HK-2 (cell line): Measurements from ENCODE around the gene DCHS1.
A peak's percentile ranks its signal among the peaks of the same experiment; 100 is the strongest.

Experiments
- DNase-seq: peaks from one replicate; pipeline ENCODE4 v3.0.0-alpha.2; 2018; ENCODE audit not compliant: unreplicated experiment

The DCHS1 gene

DNA sequence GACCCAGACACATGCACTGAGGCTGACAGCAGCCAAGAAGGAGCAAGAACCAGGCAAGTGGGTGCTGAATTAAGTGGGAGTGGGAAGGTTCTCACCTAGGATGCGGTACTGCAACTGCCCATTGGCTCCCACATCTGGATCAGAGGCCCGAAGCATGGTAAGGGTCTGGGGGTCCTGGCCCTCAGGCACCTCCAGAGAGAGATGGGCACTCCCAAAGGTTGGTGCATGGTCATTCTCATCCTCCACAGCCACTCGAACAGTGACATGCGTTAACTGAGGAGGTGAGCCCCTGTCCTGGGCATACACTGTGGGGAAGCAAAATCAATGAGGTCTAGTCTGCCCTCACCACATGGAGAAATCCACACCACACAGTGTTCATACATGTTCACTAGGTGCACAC is 27.1 kb downstream of the DCHS1 start:
- DNase-seq, result no peak

GRCh38 chr11:6627762-6628241 is 27.8 kb downstream of the DCHS1 start:
- DNase-seq, result no peak

DNA sequence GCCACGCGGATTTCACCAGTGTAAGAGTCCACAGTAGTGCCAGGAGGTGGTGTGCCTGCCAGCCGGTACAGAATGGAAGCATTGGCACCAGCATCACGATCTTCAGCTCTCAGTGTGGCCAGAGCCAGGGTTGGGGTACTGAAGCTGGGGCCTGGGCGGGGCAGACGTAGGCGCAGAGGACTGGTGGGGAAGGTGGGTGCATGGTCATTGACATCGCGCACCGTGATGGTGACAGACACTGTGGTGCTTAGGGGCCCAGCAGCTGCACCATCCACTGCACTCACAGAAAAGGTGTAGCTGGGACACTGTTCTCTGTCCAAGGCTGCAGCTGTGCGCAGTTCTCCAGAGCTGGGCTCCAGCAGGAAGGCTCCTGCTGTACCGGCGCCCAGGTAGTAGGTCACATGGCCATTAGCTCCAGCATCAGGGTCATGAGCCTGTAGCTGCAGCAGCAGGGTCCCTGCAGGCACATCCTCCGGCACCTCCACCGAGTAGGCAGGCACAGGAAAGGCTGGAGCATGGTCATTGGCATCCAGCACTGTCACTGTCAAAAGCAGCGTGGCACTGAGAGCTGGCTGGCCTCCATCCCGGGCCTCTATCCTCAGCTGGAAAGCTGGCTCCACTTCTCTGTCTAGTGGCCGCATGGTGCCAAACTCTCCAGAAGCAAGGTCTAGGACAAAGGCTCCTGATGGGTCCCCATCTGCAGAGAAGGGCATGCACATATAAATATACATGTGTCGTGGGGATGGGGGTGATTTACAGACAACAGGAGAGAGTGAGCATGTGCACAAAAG is 28.4 kb downstream of the DCHS1 start:
- no peak for DNase-seq

- DNase-seq, result no peak
Measured at GRCh38 chr11:6625832-6626420, 29.7 kb downstream of the DCHS1 start.

GRCh38 chr11:6625156-6625831 is 30.3 kb downstream of the DCHS1 start:
- no peak for DNase-seq

- no peak for DNase-seq
Measured at GRCh38 chr11:6623391-6624363, 31.9 kb downstream of the DCHS1 start.

GRCh38 chr11:6622261-6623171 is 33.1 kb downstream of the DCHS1 start:
- no peak for DNase-seq

- DNase-seq, result no peak
Measured at GRCh38 chr11:6621711-6622211, 33.8 kb downstream of the DCHS1 start.

DNA sequence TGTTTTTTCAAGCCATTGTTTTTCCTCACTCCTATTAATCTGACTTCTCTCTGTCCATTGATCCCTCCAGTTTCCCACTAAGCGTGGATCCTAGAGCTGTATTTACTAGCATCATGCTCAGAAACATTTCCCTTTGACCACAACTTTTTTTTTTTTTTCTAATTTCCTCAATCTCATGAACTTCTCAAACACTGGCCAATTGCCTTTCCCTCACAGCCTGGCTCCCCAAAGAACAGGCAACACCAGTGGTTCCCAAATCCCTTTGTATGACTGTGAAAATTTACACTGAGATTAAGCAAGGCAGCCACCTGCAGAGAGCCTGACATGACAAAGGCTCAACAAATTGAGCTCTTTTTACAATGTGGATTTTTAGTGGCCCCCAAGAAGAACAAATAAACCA is 35.0 kb downstream of the DCHS1 start:
- DNase-seq, result no peak

DNA sequence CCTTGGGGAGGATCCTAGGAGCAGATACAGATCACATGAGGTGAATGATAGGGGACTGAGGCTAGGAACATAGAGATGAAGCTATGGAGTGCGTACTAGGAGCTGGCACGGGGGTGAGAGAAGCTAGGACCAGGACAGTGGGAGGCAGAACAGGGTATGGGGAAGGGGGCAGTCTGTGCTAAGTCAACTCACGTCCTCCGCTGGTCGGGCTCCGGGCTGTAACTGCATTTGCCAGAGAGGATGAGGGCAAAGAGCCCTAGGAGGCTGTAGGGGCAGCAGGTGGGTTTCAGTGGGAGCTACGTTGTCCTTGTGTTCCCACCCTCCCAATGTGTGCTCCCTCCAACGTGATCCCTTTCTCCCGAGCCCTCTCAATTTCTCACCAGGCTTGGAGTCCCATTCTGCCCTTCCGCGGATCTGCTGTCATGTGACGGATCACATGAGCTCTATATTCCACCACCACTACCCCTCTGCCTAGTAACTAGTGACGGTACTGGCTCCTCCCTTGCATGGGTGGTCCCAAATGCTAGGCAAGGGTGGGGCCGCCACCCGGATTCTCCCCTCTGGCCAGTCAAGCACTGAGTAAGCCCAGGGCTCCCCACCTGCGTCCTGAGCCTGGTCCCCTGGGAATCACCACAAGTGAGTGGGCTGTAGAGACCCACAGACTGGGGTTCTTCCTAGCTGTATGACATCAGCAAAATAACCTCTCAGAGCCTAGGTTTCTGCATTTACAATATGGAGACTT is 36.4 kb downstream of the DCHS1 start, which contains the start of gene TPP1:
Gene TPP1 (minus strand): TSS at position 419 of the 742 bp plus-strand sequence. CDS start 22 bp downstream, at position 397.
- DNase-seq, result peak; percentile 76

GRCh38 chr11:6618117-6619003 is 37.2 kb downstream of the DCHS1 start:
- DNase-seq, result no peak

DNA sequence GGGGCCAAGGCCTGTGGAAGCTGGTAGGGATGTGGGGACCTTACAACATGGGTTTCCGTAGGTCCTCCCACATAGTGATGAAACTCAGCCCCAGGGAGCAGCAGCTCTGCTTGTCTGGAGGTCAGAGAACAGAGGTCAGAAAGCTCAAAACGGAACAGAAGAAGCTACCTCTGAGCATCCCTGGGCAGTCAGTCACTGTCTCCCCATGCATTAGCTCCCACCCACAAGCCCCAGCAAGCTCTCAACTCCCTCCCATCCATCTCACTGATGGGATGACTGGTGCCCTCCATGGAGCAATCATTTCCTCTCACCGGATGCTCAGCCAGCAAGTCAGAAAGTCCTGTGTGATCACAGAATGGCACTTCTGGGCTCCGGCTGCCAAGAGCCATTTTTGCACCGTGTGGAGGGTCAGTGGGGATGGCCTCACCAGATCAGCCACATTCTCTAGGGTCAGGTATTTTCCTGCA is 38.3 kb downstream of the DCHS1 start:
- no peak for DNase-seq

- DNase-seq, result no peak
Measured at GRCh38 chr11:6616596-6617250, 38.9 kb downstream of the DCHS1 start.

DNA sequence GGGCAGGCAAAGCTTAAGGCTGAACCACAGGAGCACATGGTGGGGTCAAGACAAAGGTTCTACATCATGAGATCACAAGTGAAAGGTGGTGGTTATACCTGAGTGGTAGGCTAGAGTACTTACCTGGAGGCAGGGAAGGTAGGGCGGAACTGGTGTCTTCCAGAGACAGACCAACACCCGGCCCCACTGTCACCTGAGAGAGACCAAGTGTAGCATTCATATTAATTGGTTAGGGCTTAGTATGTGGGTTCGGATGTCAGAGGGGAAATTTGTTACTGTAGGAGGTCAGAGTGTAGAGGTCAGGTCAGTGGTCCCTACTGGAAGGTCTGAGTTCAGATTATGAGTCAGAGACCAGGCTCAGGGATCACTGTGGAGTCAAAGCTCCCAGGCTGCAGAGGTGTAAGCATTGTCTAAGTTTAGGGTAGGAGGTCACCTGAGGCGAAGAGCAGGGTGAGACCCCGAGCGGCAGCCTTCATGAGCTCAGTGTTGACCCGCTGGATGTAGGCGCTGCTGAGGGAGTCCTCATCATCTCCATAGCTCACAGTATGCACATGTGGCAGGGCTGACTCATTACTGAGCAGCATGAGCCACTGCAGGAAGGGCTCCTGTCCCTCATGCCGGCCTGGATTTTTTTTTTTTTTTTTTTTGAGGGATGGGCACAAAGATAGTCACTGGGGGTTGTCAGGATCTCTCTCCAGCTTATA is 39.6 kb downstream of the DCHS1 start:
- DNase-seq, result no peak

DNA sequence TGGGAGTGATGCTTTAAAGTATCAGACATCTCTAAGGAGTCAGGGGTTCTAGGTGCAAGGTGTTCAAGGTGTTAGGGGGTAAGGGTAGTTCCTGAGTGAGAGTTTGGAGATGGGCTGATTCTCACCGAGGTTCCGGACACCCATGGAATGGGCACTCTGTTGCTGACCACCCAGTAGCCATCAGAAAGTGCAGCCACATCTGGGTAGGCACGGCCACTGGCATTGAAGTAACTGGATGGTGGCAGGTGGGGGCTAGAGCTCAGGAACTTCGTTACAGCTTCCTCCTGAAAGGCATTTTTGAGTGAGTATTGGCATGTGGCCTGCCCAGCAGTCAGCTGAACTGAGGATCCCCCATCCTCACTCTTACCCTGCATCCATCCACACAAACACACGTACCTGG is 40.6 kb downstream of the DCHS1 start:
- DNase-seq, result no peak

GRCh38 chr11:6614446-6614845 is 41.2 kb downstream of the DCHS1 start:
- no peak for DNase-seq

DNA sequence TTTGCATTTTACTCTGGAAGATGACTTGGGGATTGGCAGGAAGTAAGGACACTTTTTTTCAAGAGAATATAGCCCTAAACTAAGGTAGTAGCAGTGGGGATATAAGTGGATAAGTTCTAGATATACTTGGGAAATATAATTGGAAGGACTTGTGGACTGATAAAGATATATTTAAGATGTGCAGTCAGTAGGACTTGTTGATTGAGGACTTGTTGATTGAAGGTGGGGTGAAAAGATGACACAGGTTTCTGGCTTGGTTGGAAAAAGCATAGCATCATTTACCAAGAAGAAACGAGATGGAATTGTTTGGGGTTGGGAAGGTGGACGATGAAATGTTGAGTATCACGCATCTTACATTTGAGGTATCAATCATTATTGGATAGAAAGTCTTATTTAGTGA is 42.1 kb downstream of the DCHS1 start:
- no peak for DNase-seq
